Adrenal gland (tissue), 12 donors: ENCODE results near the gene PPM1L. TPM values are rescaled to one million over a fixed set of nuclear protein-coding genes. Genes with fewer than 3 reads are reported as not detected.

Source experiments
- DNase-seq, 7 donors: peaks; one replicate each; pipeline ENCODE4 v3.0.0-alpha.2; 2019 to 2020
- H3K27ac ChIP-seq, 5 donors: fragments of 200-600 bp; sonication (generic) in 4 of 5; 1 replicate in 3 of 5; 2 replicates in 2 of 5; pipeline versions ENCODE4 v1.5.1 to v1.8.0; 2016 to 2020; ENCODE audit warnings: mild to moderate bottlenecking in 1 of 5
- H3K27me3 ChIP-seq: fragments of 200-600 bp; 2 replicates; pipeline ENCODE4 v1.8.0; 2021
- H3K36me3 ChIP-seq, 2 donors: fragments of 200-600 bp; replicated peaks in 1 of 2; 1 replicate in 1 of 2; 2 replicates in 1 of 2; pipeline versions ENCODE4 v1.5.1 to v1.8.0; 2018 to 2022
- H3K4me1 ChIP-seq, 2 donors: fragments of 200-600 bp; replicated peaks in 1 of 2; 1 replicate in 1 of 2; 2 replicates in 1 of 2; pipeline versions ENCODE4 v1.5.1 to v1.8.0; 2018 to 2021
- H3K4me3 ChIP-seq, 4 donors: fragments of 200-600 bp; sonication (generic) in 3 of 4; one replicate each; pipeline ENCODE4 v1.5.1; 2016 to 2018
- H3K9me3 ChIP-seq, 3 donors: fragments of 200-600 bp; sonication (generic) in 1 of 3; replicated peaks in 1 of 3; 1 replicate in 2 of 3; 2 replicates in 1 of 3; pipeline versions ENCODE4 v1.5.1 to v1.8.0; 2016 to 2021
- CTCF ChIP-seq, 6 experiments: fragments of 450-650 bp in 4 of 6; fragments of 200-600 bp in 2 of 6; sonication (generic) in 1 of 6; IDR thresholded peaks; 1 replicate in 5 of 6; 2 replicates in 1 of 6; pipeline versions ENCODE4 v1.5.1 to v1.8.0; 2016 to 2021; ENCODE audit warnings: antibody characterized with exemption in 6 of 6, mild to moderate bottlenecking in 2 of 6, moderate library complexity in 1 of 6
- POLR2A ChIP-seq, 2 donors: fragments of 450-650 bp; IDR thresholded peaks; one replicate each; pipeline ENCODE4 v1.6.1; 2017; ENCODE audit warnings: antibody characterized with exemption in 2 of 2, mild to moderate bottlenecking in 2 of 2, moderate library complexity in 1 of 2
- WGBS, 4 donors: extraction: QIAGEN DNeasy Blood & Tissue Kit in 2 of 4; methylation state at CpG; one replicate each; pipeline versions ENCODE4 v1.1.5 to v1.1.7; 2013 to 2017; 5-methylcytosine and 5-hydroxymethylcytosine counted together
- intact Hi-C, 2 donors: fragments of 100-400 bp; cut with DNase I; formaldehyde crosslinking; loops; one replicate each; pipeline versions ENCODE4 v1.14.1 to v1.15.0; 2022 to 2023
- polyA plus RNA-seq, 3 donors: library from polyadenylated mRNA; stranded (reverse); fragments of 200-250 nt in 2 of 3; fragments of 350-450 nt in 1 of 3; fragmentation: Illumina TruSeq in 1 of 3; extraction: RNeasy Lipid Tissue Mini Kit (QIAGEN cat#74804) in 1 of 3; gene quantifications; one replicate each; pipeline ENCODE4 v1.2.3, GENCODE V29; 2013 to 2014
- total RNA-seq, 9 donors: library from RNA; depleted of rRNA in 4 of 9; stranded (reverse); fragments of >200 nt in 4 of 9; fragments of 120-200 nt in 1 of 9; fragmentation: NEBNext Ultra II Directional in 1 of 9; extraction: Animal tissue kit (Norgen Biotek cat#: 25700) in 1 of 9; gene quantifications; one replicate each; pipeline versions ENCODE4 v1.1.0 to v1.2.4, GENCODE V29; 2013 to 2023
- donor health status: healthy with polysubstance abuse.
- donor health status: Bipolar disorder and iron deficiency.
- donor health status: DM: yes; HTN: yes; CAD: no.
- donor health status: DM: no; HTN: no; CAD: no.
- donor health status: DM: no; HTN: no; CAD: no.
- donor health status: DM: yes; HTN: yes; CAD: no.

PPM1L gene
- total and polyA plus RNA-seq, 12 donors: 2.4 to 53.6 (median 35.0) TPM

- H3K4me1 ChIP-seq: peaks cover 0 to 24% of the 10 kb centered on the region in 2 donors
- TF ChIP-seq POLR2A (IDR thresholded peaks at IDR 0.05) (no peak), CTCF (IDR thresholded peaks at IDR 0.05) (no peak)
- H3K4me3 ChIP-seq: no peak overlapping the region
- H3K9me3 ChIP-seq: no peaks in the 10 kb centered on the region
- H3K36me3 ChIP-seq: no peaks in the 10 kb centered on the region
- no peaks in the 10 kb centered on the region for H3K27me3 ChIP-seq
- WGBS, 4 donors: 77 to 97% (median 89%) methylated on average over 2 of the region's 2 CpGs
- intact Hi-C loops: no loop called here
- DNase-seq: no peak
- H3K27ac ChIP-seq: no peak overlapping the region
Measured at GRCh38 chr3:160768918-160769317, 12.9 kb downstream of the PPM1L start.

- 68 to 92% (median 86%) methylated on average over 1 of the region's 1 CpG for WGBS, 4 donors
- Histone ChIP-seq H3K27me3 (no peaks in the 10 kb centered on the region), H3K4me1 (peaks cover 0 to 24% of the 10 kb centered on the region in 2 donors), H3K36me3 (no peaks in the 10 kb centered on the region), H3K9me3 (no peaks in the 10 kb centered on the region), H3K27ac (peak overlapping the region in 2 of 5 donors; percentile 49 to 62), H3K4me3 (no peak overlapping the region)
- no peak for TF ChIP-seq POLR2A (IDR thresholded peaks at IDR 0.05)
- TF ChIP-seq CTCF (IDR thresholded peaks at IDR 0.05): no peak
- no peak for DNase-seq
- intact Hi-C loops: no loop called here
Measured at GRCh38 chr3:160771811-160772459, 15.9 kb downstream of the PPM1L start.

- DNase-seq: no peak
- H3K4me1 ChIP-seq: peaks cover 0 to 24% of the 10 kb centered on the region in 2 donors
- H3K27me3 ChIP-seq: no peaks in the 10 kb centered on the region
- H3K4me3 ChIP-seq: no peak overlapping the region
- TF ChIP-seq CTCF (IDR thresholded peaks at IDR 0.05): no peak
- TF ChIP-seq POLR2A (IDR thresholded peaks at IDR 0.05): no peak
- no peak overlapping the region for H3K27ac ChIP-seq
- H3K9me3 ChIP-seq: no peaks in the 10 kb centered on the region
- no peaks in the 10 kb centered on the region for H3K36me3 ChIP-seq
- intact Hi-C loops: no loop called here
Measured at GRCh38 chr3:160773722-160774121, 17.7 kb downstream of the PPM1L start.

- peaks cover 0 to 24% of the 10 kb centered on the region in 2 donors for H3K4me1 ChIP-seq
- no peak for DNase-seq
Measured at GRCh38 chr3:160774172-160774571, 18.1 kb downstream of the PPM1L start.

More at GRCh38 chr3:160774172-160774571, 18.1 kb downstream of the PPM1L start:
- TF ChIP-seq POLR2A (IDR thresholded peaks at IDR 0.05) (no peak), CTCF (IDR thresholded peaks at IDR 0.05) (no peak)
- no peak overlapping the region for H3K27ac ChIP-seq
- intact Hi-C loops: no loop called here
- H3K9me3 ChIP-seq: no peaks in the 10 kb centered on the region
- H3K4me3 ChIP-seq: no peak overlapping the region
- 84 to 93% (median 88%) methylated on average over 3 of the region's 3 CpGs for WGBS, 4 donors
- H3K27me3 ChIP-seq: no peaks in the 10 kb centered on the region
- H3K36me3 ChIP-seq: no peaks in the 10 kb centered on the region
